Activated CD4-positive, alpha-beta memory T cell treated with anti-CD3 and anti-CD28 coated beads, Interleukin-2, amount 10 ng/mL, durations not matched to agents 7 days and 5 days (primary cell): ENCODE results near the gene C19orf12. TPM values are rescaled to one million over a fixed set of nuclear protein-coding genes. Genes with fewer than 3 reads are reported as not detected.

Source experiments
- total RNA-seq, 2 experiments: library from RNA; stranded (reverse); gene quantifications; one replicate each; pipeline ENCODE4 v1.2.3, GENCODE V29; 2021

Gene C19orf12
- total RNA-seq, 2 experiments from 2014 or later = 39.2 to 40.7 TPM

Other genes with a start within 250 kb of the C19orf12 start
- not detected for gene VSTM2B, start 189.3 kb downstream of the C19orf12 start, total RNA-seq
- gene POP4, start 109.0 kb downstream of the C19orf12 start, total RNA-seq = 10 to 100 TPM; 86.8 to 94.4 TPM
- 10 to 100 TPM; 53.1 to 53.9 TPM for gene PLEKHF1, start 49.8 kb downstream of the C19orf12 start, total RNA-seq
- 10 to 100 TPM; 24.8 to 26.3 TPM for gene CCNE1, start 96.7 kb upstream of the C19orf12 start, total RNA-seq
- 10 to 100 TPM; 55.5 to 59.0 TPM for gene URI1, start 227.0 kb upstream of the C19orf12 start, total RNA-seq